Esophagus mucosa (tissue), 1 donor: ENCODE measurements around the gene CBX8. TPM values are rescaled to one million over a fixed set of nuclear protein-coding genes. Genes with fewer than 3 reads are reported as not detected.

ENCODE experiments used
- ATAC-seq: fragments of 200-7000 bp; cut with Tn5 transposase; one replicate; pipeline ENCODE4 v1.9.1; 2020
- total RNA-seq: library from RNA; stranded (reverse); gene quantifications from one replicate; pipeline ENCODE4 v1.2.4, GENCODE V29; 2023
- donor health status: DM: yes; HTN: yes; CAD: no.

The CBX8 gene
- total RNA-seq, 1 donor from 2014 or later, result 3.8 TPM

DNA sequence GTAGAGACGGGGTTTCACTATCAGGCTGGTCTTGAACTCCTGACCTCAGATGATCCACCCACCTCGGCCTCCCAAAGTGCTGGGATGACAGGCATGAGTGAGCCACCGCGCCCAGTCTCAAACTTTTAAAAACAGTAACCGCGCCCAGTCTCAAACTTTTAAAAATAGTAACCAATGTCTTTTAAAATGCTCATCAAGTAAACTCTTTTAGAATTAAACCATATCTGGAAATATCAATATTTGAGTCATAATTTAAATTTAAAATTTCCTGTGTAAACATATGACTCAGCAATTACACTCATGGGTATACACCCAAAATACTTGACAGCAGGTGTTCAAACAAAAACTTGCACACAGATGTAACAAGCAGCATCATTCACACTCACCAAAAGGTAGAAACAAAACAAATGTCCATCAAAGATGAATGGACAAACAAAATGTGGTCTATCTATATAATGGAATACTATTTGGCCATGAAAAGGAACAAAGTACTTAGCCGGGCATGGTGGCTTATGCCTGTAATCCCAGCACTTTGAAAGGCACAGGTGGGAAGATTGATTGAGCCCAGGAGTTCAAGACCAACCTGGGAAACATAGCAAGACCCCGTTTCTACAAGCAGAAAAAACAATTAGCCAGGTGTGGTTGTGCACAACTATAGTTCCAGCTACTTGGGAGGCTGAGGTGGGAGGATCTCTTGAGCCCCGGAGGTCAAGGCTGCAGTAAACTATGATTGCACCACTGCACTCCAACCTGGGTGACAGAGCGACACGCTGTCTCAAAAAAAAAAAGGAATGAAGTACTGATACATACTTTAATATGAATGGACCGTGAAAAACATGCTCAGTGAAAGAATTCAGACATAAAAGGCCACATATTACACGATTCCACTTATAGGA is 46.0 kb downstream of the CBX8 start:
- no peak for ATAC-seq

DNA sequence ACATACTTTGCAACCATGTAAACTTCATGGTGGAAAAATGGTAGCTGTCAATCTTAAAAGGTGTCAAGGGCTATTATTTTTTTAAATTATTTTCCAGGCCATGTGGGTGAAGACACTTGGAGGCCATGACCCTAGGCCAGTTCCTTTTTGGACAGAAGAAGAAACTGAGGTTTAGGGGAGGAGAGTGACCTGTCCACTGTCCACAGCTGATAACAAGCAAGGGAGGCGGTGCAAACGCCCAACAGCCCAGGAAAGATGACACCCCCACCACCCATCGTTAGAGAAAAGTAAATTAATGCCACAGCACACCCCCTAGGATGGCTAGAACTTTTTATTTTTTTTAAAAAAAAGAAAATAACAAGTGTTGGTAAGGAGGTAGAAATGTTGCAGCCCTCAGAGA is 46.9 kb downstream of the CBX8 start:
- ATAC-seq, result no peak

DNA sequence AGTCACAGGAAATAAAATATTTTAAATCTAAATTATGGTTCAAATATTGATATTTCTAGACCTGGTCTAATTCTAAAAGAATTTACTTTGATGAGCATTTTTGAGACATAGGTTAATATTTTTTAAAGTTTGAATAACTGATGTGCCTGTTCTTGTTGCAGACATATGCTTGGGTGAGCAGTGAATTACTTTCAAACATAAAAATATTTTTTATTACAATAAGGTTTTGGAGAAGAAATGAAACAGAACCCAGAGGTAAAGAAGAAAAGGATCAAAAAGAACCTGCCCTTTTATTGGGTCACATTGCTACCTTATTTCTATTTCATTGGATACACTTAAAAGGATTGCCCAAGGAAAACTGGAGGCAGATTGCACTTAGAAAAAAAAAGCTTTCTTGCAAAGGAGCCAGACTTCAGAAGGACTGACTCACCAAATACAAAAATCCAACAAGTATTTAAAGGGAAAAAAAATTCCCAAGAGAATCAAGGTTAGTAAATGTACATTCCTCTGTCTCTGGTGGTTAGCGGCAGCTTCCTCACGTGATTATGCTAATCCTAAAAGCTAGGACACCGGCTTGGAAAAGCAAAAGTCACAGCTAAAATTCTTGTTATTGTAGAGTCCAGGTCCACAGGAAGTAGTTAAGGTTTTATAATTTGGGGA is 47.6 kb downstream of the CBX8 start:
- ATAC-seq, result no peak

DNA sequence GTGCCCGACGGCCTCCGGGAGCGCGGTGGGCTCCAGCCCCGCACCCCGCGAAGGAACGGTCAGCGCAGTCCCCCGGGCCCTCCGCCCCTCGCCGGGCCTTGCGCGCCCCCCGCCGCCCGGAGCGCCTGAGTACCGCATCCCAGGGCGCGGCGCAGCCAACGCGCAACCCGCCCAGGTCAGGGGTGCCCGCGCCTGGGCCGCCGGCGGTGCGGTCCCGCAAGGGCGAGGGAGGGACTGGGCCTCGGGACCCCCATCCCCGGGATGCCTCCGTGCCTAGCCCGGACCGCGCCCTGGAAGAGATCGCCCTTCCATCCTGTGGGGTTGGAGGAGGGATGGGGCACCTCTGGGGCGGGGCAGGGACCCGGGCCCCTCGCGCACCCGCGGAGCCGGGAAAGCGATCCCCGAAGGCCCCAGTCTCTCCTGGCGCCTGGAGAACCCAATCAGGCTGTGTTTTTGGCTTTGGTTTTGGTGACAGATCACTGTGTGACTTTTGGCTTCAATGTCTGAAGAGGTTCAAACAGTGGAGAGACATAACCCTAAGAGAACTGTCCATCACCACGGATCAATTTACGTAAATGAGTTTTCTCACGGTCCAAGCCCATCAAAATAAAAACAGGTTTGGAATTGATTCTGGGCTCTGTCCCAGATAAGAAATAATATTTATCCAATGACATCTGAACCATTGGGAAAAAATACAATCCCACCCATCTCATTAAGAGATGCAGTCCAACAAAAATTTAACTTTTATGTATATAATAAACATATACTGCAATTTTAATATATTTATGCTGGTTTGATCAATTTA is 48.4 kb downstream of the CBX8 start:
- no peak for ATAC-seq

GRCh38 chr17:79747508-79748294 is 49.2 kb downstream of the CBX8 start:
- peak; percentile 31 for ATAC-seq

- ATAC-seq, result peak; percentile 3
Measured at GRCh38 chr17:79746889-79747507, 49.9 kb downstream of the CBX8 start.

GRCh38 chr17:79745641-79746105 is 51.2 kb downstream of the CBX8 start:
- peak; percentile 69 for ATAC-seq

DNA sequence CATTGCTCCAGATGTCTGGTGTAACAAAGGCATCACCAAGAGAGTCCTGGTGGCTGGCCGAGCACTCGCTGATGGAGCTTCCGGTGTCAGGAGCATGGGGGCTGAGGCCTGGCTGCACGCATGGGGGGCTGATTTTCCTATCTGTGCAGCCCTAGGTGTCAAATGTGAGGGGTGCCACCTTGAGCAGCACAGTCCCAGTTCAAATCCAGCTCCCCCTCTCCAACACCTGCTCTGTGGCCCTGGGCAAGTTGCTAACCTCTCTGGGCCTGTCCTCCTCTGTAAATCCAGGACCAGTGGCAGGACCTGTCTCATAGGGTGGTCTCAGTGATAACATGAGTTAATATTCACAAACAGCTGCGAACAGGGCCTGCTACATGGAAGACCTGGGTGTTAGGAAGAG is 53.3 kb downstream of the CBX8 start:
- no peak for ATAC-seq

- no peak for ATAC-seq
Measured at GRCh38 chr17:79742951-79743476, 53.9 kb downstream of the CBX8 start.

DNA sequence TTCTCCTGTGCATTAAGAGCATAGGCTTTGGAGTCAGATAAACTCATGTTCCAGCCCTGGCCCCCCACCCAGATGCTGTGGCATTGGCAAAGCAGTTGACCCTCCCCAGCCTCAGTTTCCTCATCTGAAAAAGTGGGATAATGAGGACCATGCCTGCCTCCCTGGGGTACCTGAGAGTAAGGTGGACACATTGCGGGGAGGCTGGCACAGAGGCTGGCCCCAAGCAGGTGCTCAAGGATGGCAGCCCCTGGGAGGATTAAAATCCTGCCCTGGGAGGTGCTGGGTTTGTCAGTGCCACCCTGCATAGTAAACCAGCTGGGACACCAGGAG is 54.3 kb downstream of the CBX8 start:
- ATAC-seq, result no peak

Other genes starting within 250 kb of the CBX8 start
- 0.16 TPM for gene RBFOX3, start 186.0 kb downstream of the CBX8 start, total RNA-seq
- gene ENPP7, start 66.1 kb downstream of the CBX8 start, total RNA-seq, result not detected
- 3.8 TPM for gene CBX2, start 18.9 kb downstream of the CBX8 start, total RNA-seq
- 25.2 TPM for gene CBX4, start 42.4 kb upstream of the CBX8 start, total RNA-seq
- gene TBC1D16, start 238.8 kb upstream of the CBX8 start, total RNA-seq, result 8.9 TPM
- gene CCDC40, start 239.6 kb upstream of the CBX8 start, total RNA-seq, result 0.72 TPM